ENCODE measurements around the gene BLOC1S5. TPM values are rescaled to one million over a fixed set of nuclear protein-coding genes. Genes with fewer than 3 reads are reported as not detected.

The BLOC1S5 gene
- total RNA-seq, 2 donors from 2014 or later, result 7.3 to 7.8 TPM

DNA sequence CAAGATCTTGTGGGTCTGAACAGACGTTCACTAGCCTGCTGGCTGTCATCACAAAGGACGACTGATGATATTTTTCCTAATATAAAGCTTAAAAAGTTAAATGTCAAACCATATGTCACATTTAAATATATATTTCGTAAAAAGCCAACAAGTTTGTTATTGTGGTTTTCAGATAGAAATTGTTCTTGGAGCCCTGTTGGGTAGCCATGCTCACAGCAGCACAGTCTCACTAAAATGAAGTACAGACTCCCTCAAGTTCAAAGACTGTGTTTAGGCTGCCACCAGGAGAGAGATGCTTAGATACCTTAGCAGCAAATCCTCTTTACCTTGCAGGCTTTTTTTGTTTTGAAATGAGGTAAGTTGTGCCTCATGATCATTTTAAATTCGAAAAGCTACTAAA, 20.4 kb upstream of the BLOC1S5 start:
- Histone ChIP-seq H3K4me3 (no peak overlapping the region), H3K9me3 (no peaks in the 10 kb centered on the region), H3K36me3 (peaks cover 19% of the 10 kb centered on the region), H3K27me3 (no peaks in the 10 kb centered on the region), H3K4me1 (peaks cover 0 to 5% of the 10 kb centered on the region in 2 donors), H3K27ac (no peak overlapping the region)
- TF ChIP-seq, protein P1, sequence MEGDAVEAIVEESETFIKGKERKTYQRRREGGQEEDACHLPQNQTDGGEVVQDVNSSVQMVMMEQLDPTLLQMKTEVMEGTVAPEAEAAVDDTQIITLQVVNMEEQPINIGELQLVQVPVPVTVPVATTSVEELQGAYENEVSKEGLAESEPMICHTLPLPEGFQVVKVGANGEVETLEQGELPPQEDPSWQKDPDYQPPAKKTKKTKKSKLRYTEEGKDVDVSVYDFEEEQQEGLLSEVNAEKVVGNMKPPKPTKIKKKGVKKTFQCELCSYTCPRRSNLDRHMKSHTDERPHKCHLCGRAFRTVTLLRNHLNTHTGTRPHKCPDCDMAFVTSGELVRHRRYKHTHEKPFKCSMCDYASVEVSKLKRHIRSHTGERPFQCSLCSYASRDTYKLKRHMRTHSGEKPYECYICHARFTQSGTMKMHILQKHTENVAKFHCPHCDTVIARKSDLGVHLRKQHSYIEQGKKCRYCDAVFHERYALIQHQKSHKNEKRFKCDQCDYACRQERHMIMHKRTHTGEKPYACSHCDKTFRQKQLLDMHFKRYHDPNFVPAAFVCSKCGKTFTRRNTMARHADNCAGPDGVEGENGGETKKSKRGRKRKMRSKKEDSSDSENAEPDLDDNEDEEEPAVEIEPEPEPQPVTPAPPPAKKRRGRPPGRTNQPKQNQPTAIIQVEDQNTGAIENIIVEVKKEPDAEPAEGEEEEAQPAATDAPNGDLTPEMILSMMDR (IDR thresholded peaks at IDR 0.05), result no peak
- DNase-seq (ENCODE audit: low spot score), result no peak

- Histone ChIP-seq H3K9me3 (no peaks in the 10 kb centered on the region), H3K27me3 (no peaks in the 10 kb centered on the region), H3K36me3 (peaks cover 6% of the 10 kb centered on the region), H3K4me1 (peaks cover 0 to 5% of the 10 kb centered on the region in 2 donors), H3K27ac (no peak overlapping the region), H3K4me3 (no peak overlapping the region)
- TF ChIP-seq, protein P1 (IDR thresholded peaks at IDR 0.05), result no peak
- DNase-seq (ENCODE audit: low spot score), result no peak
Observed at GRCh38 chr6:8082954-8083858, 19.0 kb upstream of the BLOC1S5 start.

DNA sequence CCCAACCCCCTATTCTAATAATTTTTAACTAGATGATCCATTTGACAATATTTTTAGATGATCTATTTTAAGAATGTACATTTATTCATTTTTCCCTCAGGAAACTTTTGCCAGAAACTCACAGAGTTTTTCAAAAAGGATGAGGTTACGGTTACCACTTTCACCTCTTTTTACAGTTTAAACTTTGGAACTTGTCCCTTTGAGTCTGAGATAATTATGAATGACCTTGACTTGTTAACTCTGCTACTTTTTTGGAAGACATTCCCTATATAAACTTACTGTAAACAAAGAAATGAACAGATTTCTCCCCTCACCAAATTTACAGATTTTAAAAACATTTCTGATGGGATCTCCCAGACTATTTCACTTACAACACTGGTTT, 18.4 kb upstream of the BLOC1S5 start:
- H3K9me3 ChIP-seq, result no peaks in the 10 kb centered on the region
- H3K4me1 ChIP-seq, result peaks cover 0 to 5% of the 10 kb centered on the region in 2 donors
- H3K27me3 ChIP-seq, result no peaks in the 10 kb centered on the region
- DNase-seq (ENCODE audit: low spot score), result no peak
- TF ChIP-seq, protein P1 (IDR thresholded peaks at IDR 0.05), result no peak
- H3K27ac ChIP-seq, result no peak overlapping the region
- no peak overlapping the region for H3K4me3 ChIP-seq
- no peaks in the 10 kb centered on the region for H3K36me3 ChIP-seq

GRCh38 chr6:8080362-8081151, 16.4 kb upstream of the BLOC1S5 start:
- DNase-seq (ENCODE audit: low spot score), result no peak
- peaks cover 0 to 5% of the 10 kb centered on the region in 2 donors for H3K4me1 ChIP-seq
- no peaks in the 10 kb centered on the region for H3K36me3 ChIP-seq
- H3K27ac ChIP-seq, result no peak overlapping the region
- H3K27me3 ChIP-seq, result no peaks in the 10 kb centered on the region
- TF ChIP-seq, protein P1 (IDR thresholded peaks at IDR 0.05), result no peak
- no peaks in the 10 kb centered on the region for H3K9me3 ChIP-seq
- no peak overlapping the region for H3K4me3 ChIP-seq

DNA sequence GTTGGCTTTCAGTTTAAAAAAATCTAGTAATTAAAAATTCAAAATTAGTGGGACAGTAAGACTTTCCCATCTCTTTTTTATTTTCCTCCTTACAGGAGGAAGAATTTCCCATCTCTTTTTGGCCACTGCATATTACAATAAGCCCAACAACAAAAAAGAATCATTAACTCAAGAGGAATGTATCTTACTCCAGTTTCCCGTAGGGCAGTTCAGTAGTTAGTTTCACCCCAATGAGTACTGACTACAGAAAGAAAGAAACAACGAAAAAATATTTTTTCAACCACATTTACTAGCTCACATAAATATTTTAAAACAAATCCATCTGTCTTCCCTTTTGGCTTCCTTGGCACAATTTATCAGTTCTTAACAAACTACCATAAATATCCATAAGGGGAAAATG, 14.9 kb upstream of the BLOC1S5 start:
- no peak overlapping the region for H3K4me3 ChIP-seq
- H3K27ac ChIP-seq, result no peak overlapping the region
- no peaks in the 10 kb centered on the region for H3K27me3 ChIP-seq
- TF ChIP-seq, protein P1 (IDR thresholded peaks at IDR 0.05), result no peak
- H3K36me3 ChIP-seq, result no peaks in the 10 kb centered on the region
- H3K9me3 ChIP-seq, result no peaks in the 10 kb centered on the region
- peaks cover 0 to 5% of the 10 kb centered on the region in 2 donors for H3K4me1 ChIP-seq
- no peak for DNase-seq (ENCODE audit: low spot score)

Measured in right atrium auricular region (tissue), 2 donors.